ENCODE results near the gene KIAA0825. TPM values are rescaled to one million over a fixed set of nuclear protein-coding genes. Genes with fewer than 3 reads are reported as not detected.

The KIAA0825 gene
- total and polyA plus RNA-seq, 7 donors = 0.46 to 4.6 (median 3.3) TPM; not detected in 1

DNA sequence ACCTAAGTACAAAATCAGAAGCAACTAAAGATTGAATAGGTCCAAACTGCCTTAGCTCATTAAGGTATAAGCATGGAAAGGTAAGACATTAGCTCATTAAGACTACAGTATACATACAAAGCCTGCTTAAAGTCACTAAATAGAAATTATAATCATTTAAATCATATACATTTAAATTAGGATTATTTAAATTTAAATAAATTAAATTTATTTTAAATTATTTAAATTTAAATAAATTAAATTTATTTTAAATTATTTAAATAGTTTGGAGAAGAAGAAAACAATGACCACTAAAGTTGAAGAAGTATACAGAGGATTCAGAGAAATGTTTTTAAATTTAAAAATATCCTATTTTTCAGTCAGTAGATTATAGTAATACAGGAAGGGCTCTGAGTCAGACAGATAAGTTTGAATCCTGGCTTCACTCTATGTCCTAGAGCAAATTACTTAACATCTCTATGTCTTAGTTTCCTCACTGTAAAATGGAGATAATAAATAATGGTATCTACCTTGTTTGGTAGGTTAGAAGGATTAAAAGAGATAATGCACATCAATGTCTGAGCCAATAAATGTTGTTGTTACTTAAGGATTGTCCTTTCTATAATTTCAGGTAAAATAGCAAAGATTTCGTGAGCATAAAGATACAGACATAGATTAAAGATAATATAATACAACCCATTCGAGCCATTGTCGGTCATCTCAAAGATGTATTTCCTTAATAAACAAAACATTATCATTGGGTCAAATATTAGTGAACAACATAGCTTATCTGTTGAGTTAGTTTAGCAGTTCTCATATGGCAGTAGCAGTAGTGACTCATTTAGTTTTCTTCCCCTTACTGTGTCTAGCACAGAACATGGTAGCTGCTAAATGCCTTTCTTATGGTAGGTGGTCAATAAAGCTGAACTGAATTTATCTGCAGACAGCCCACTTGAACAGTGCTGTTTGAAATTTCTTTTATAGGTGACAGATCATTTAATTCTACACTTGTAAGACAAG, 100.6 kb downstream of the KIAA0825 start:
- Histone ChIP-seq H3K4me3 (no peak overlapping the region), H3K27me3 (no peaks in the 10 kb centered on the region), H3K9me3 (no peaks in the 10 kb centered on the region), H3K4me1 (no peaks in the 10 kb centered on the region), H3K36me3 (no peaks in the 10 kb centered on the region), H3K27ac (no peak overlapping the region)
- TF ChIP-seq CTCF (IDR thresholded peaks at IDR 0.05) = no peak
- TF ChIP-seq POLR2A (IDR thresholded peaks at IDR 0.05) = no peak
- TF ChIP-seq POLR2AphosphoS5 (IDR thresholded peaks at IDR 0.05) = no peak
- no peak for TF ChIP-seq EP300 (IDR thresholded peaks at IDR 0.05)
- intact Hi-C loops (cut with DNase I) = no loop called here
- DNase-seq = no peak
- WGBS, 2 donors = 80 to 94% methylated on average over 3 of the region's 3 CpGs

GRCh38 chr5:94516148-94516547, 102.3 kb downstream of the KIAA0825 start:
- no peak for DNase-seq
- TF ChIP-seq POLR2AphosphoS5 (IDR thresholded peaks at IDR 0.05) (no peak), CTCF (IDR thresholded peaks at IDR 0.05) (no peak), POLR2A (IDR thresholded peaks at IDR 0.05) (no peak), EP300 (IDR thresholded peaks at IDR 0.05) (no peak)
- Histone ChIP-seq H3K4me1 (no peaks in the 10 kb centered on the region), H3K27me3 (no peaks in the 10 kb centered on the region), H3K4me3 (no peak overlapping the region), H3K36me3 (no peaks in the 10 kb centered on the region), H3K9me3 (no peaks in the 10 kb centered on the region), H3K27ac (no peak overlapping the region)
- intact Hi-C loops (cut with DNase I) = no loop called here
- 97 to 98% methylated on average over 5 of the region's 5 CpGs for WGBS, 2 donors

GRCh38 chr5:94508461-94509148, 109.8 kb downstream of the KIAA0825 start:
- no peaks in the 10 kb centered on the region for H3K9me3 ChIP-seq
- TF ChIP-seq EP300 (IDR thresholded peaks at IDR 0.05) = no peak
- no peak for TF ChIP-seq POLR2AphosphoS5 (IDR thresholded peaks at IDR 0.05)
- TF ChIP-seq POLR2A (IDR thresholded peaks at IDR 0.05) = no peak
- no peak for TF ChIP-seq CTCF (IDR thresholded peaks at IDR 0.05)
- no peaks in the 10 kb centered on the region for H3K36me3 ChIP-seq
- intact Hi-C loops (cut with DNase I) = no loop called here
- H3K4me3 ChIP-seq = no peak overlapping the region
- H3K27me3 ChIP-seq = no peaks in the 10 kb centered on the region
- no peak for DNase-seq
- H3K27ac ChIP-seq = no peak overlapping the region
- H3K4me1 ChIP-seq = no peaks in the 10 kb centered on the region
- 25 to 65% methylated on average over 4 of the region's 4 CpGs for WGBS, 2 donors

GRCh38 chr5:94505327-94506068, 112.9 kb downstream of the KIAA0825 start:
- Histone ChIP-seq H3K9me3 (no peaks in the 10 kb centered on the region), H3K27ac (no peak overlapping the region), H3K4me1 (no peaks in the 10 kb centered on the region), H3K36me3 (no peaks in the 10 kb centered on the region), H3K27me3 (no peaks in the 10 kb centered on the region), H3K4me3 (no peak overlapping the region)
- no peak for DNase-seq
- TF ChIP-seq CTCF (IDR thresholded peaks at IDR 0.05) = no peak
- TF ChIP-seq POLR2AphosphoS5 (IDR thresholded peaks at IDR 0.05) = no peak
- TF ChIP-seq POLR2A (IDR thresholded peaks at IDR 0.05) = no peak
- TF ChIP-seq EP300 (IDR thresholded peaks at IDR 0.05) = no peak
- WGBS, 2 donors = 75 to 82% methylated on average over 3 of the region's 3 CpGs
- intact Hi-C loops (cut with DNase I) = no loop called here
